Activated T-cell treated with anti-CD3 and anti-CD28 coated beads, Interleukin-2, amount 50 U/mL, for 24 hours (primary cell): Measurements from ENCODE around the gene ANKMY1.

Source experiments
- DNase-seq: peaks from one replicate; pipeline ENCODE4 v3.0.0-alpha.2; 2020
- H3K27ac Mint-ChIP-seq: 2 replicates; pipeline ENCODE4 v1.8.0; 2020; ENCODE audit warnings: mild to moderate bottlenecking, mixed read lengths
- H3K27me3 Mint-ChIP-seq: 2 replicates; pipeline ENCODE4 v1.8.0; 2020; ENCODE audit warnings: mixed read lengths
- H3K36me3 Mint-ChIP-seq: 2 replicates; pipeline ENCODE4 v1.8.0; 2020; ENCODE audit warnings: low read depth, mixed read lengths
- H3K4me1 Mint-ChIP-seq: 2 replicates; pipeline ENCODE4 v1.8.0; 2020; ENCODE audit warnings: low read depth, mixed read lengths
- H3K4me3 Mint-ChIP-seq: 2 replicates; pipeline ENCODE4 v1.8.0; 2020; ENCODE audit warnings: mild to moderate bottlenecking, moderate library complexity, mixed read lengths
- H3K9me3 Mint-ChIP-seq: 2 replicates; pipeline ENCODE4 v1.8.0; 2020; ENCODE audit warnings: mixed read lengths

Gene ANKMY1

DNA sequence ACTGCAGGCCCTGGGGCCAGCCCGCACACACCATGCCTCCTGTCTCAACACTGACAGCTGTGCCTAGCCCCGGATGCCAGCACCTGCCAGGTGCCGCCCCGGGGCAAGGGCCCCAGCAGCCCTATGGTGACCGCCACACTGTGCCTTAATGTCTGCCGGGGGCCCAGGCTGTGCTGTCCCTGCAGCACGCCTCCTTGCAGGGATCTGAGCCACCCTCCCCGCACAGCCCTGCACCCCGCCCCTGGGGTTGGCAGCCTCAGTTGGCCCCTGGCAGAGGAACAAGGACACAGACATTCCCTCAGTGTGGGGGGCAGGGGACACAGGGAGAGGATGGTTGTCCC, 20.3 kb upstream of the ANKMY1 start:
- H3K27ac Mint-ChIP-seq: peak overlapping the region; percentile 14
- H3K36me3 Mint-ChIP-seq: peaks cover 69% of the 10 kb centered on the region
- H3K4me3 Mint-ChIP-seq: no peak overlapping the region
- H3K9me3 Mint-ChIP-seq: no peaks in the 10 kb centered on the region
- H3K4me1 Mint-ChIP-seq: peaks cover 34% of the 10 kb centered on the region
- H3K27me3 Mint-ChIP-seq: no peaks in the 10 kb centered on the region
- no peak for DNase-seq

- Mint-ChIP-seq H3K4me1 (peaks cover 29% of the 10 kb centered on the region), H3K9me3 (no peaks in the 10 kb centered on the region), H3K36me3 (peaks cover 71% of the 10 kb centered on the region), H3K4me3 (no peak overlapping the region), H3K27ac (no peak overlapping the region), H3K27me3 (no peaks in the 10 kb centered on the region)
- DNase-seq: no peak
Measured at GRCh38 chr2:240577281-240578109, 19.7 kb upstream of the ANKMY1 start.

DNA sequence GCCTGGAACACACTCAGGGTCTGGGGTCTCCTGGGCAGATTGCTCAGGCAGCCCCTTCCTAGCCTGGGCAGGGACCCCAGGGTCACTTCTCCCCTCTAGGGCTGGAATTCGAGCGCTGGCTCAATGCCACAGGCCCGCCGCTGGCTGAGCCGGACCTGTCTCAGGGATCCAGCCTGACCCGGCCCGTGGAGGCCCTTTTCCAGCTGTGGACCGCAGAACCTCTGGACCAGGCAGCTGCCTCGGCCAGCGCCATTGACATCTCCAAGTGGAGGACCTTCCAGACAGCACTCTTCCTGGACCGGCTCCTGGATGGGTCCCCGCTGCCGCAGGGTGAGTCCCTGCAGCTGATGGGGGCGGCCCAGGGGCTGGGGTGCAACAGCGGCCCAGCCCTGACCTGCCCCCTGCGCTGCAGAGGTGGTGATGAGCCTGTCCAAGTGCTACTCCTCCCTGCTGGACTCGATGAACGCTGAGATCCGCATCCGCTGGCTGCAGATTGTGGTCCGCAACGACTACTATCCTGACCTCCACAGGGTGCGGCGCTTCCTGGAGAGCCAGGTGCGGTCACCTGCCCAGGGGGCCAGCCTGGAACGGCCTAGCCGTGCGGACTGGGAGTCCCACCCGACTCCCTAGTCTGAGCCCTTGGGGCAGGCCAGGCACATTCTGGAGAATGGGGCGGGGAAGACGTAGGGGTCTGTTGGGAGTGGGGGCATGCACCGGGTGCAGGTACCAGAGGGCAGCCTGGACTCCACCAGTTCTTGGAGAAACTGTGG, 18.8 kb upstream of the ANKMY1 start:
- Mint-ChIP-seq H3K27me3 (no peaks in the 10 kb centered on the region), H3K27ac (no peak overlapping the region), H3K9me3 (no peaks in the 10 kb centered on the region), H3K4me3 (no peak overlapping the region), H3K4me1 (peaks cover 26% of the 10 kb centered on the region), H3K36me3 (peaks cover 71% of the 10 kb centered on the region)
- DNase-seq: no peak

DNA sequence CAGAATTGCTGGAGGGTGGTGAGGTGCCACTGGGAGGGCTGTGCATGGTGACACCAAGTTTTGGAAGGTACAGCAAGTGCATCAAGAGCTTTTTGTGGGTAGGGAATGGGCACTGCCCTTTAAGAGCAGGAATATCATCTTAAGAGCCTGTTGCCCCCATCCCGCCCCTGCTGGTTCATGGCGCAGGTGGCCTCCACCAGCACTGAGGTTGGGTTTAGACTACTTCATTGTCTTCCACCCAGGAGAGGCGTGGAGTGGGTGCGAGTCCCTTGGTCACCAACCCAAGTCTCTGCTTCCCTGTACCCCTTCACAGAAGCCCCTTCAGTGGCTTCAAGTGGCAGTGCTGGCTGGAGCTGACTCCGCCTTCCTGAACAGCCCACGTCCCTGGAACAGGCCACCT, 18.2 kb upstream of the ANKMY1 start:
- H3K9me3 Mint-ChIP-seq: no peaks in the 10 kb centered on the region
- H3K4me3 Mint-ChIP-seq: no peak overlapping the region
- H3K27me3 Mint-ChIP-seq: no peaks in the 10 kb centered on the region
- H3K36me3 Mint-ChIP-seq: peaks cover 69% of the 10 kb centered on the region
- no peak for DNase-seq
- peak overlapping the region; percentile 59 for H3K27ac Mint-ChIP-seq
- H3K4me1 Mint-ChIP-seq: peaks cover 31% of the 10 kb centered on the region

GRCh38 chr2:240575101-240575965, 17.5 kb upstream of the ANKMY1 start:
- H3K27me3 Mint-ChIP-seq: no peaks in the 10 kb centered on the region
- no peak for DNase-seq
- peaks cover 68% of the 10 kb centered on the region for H3K36me3 Mint-ChIP-seq
- H3K9me3 Mint-ChIP-seq: no peaks in the 10 kb centered on the region
- H3K27ac Mint-ChIP-seq: peak overlapping the region; percentile 59
- peaks cover 33% of the 10 kb centered on the region for H3K4me1 Mint-ChIP-seq
- no peak overlapping the region for H3K4me3 Mint-ChIP-seq

GRCh38 chr2:240574386-240575100, 16.8 kb upstream of the ANKMY1 start:
- Mint-ChIP-seq H3K36me3 (peaks cover 61% of the 10 kb centered on the region), H3K27ac (no peak overlapping the region)

DNA sequence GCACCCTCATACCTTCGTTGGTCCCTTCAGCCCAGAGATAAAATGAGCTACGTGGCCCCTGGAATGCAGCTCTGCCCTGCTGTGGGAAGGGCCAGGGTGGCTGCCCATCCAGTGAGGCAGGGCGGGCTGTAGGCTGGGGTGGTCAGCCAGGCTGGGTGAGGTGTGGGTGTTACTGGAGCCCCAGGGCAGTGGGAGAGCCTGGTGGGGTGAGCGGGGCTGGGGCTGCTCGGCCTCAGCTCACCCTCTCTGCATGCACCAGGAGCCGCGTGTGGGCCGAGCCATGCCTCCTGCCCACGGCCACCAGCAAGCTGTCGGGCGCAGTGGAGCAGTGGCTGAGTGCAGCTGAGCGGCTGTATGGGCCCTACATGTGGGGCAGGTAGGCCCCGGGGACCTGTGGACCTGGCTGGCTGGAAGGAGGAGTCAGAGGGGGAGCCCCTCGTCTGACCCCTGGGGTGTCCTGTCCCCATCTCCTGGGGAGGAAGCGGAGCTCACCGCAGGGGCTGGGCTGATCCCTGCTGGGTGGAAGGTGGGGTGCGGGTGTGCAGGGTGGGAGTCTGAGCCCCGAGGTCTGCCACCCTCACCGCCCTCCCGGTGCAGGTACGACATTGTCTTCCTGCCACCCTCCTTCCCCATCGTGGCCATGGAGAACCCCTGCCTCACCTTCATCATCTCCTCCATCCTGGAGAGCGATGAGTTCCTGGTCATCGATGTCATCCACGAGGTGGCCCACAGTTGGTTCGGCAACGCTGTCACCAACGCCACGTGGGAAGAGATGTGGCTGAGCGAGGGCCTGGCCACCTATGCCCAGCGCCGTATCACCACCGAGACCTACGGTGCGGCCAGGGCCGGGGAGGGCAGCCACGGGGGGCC, 16.0 kb upstream of the ANKMY1 start:
- no peak for DNase-seq
- Mint-ChIP-seq H3K27ac (no peak overlapping the region), H3K4me1 (peaks cover 29% of the 10 kb centered on the region), H3K36me3 (peaks cover 61% of the 10 kb centered on the region), H3K27me3 (no peaks in the 10 kb centered on the region), H3K4me3 (no peak overlapping the region), H3K9me3 (no peaks in the 10 kb centered on the region)

More at GRCh38 chr2:240574386-240575100, 16.8 kb upstream of the ANKMY1 start:
- no peaks in the 10 kb centered on the region for H3K9me3 Mint-ChIP-seq
- H3K4me1 Mint-ChIP-seq: peaks cover 33% of the 10 kb centered on the region
- no peak for DNase-seq
- no peaks in the 10 kb centered on the region for H3K27me3 Mint-ChIP-seq
- no peak overlapping the region for H3K4me3 Mint-ChIP-seq

- H3K4me3 Mint-ChIP-seq: no peak overlapping the region
- DNase-seq: no peak
Measured at GRCh38 chr2:240573071-240573515, 15.3 kb upstream of the ANKMY1 start.

GRCh38 chr2:240572141-240573031, 14.6 kb upstream of the ANKMY1 start:
- no peak overlapping the region for H3K4me3 Mint-ChIP-seq
- H3K27me3 Mint-ChIP-seq: no peaks in the 10 kb centered on the region
- peaks cover 31% of the 10 kb centered on the region for H3K4me1 Mint-ChIP-seq
- peak overlapping the region; percentile 61 for H3K27ac Mint-ChIP-seq
- peaks cover 57% of the 10 kb centered on the region for H3K36me3 Mint-ChIP-seq
- H3K9me3 Mint-ChIP-seq: no peaks in the 10 kb centered on the region
- DNase-seq: peak; percentile 29

More at GRCh38 chr2:240573071-240573515, 15.3 kb upstream of the ANKMY1 start:
- peaks cover 27% of the 10 kb centered on the region for H3K4me1 Mint-ChIP-seq
- no peaks in the 10 kb centered on the region for H3K27me3 Mint-ChIP-seq
- H3K9me3 Mint-ChIP-seq: no peaks in the 10 kb centered on the region
- peaks cover 57% of the 10 kb centered on the region for H3K36me3 Mint-ChIP-seq
- no peak overlapping the region for H3K27ac Mint-ChIP-seq

- H3K36me3 Mint-ChIP-seq: peaks cover 52% of the 10 kb centered on the region
- peak; percentile 27 for DNase-seq
- no peak overlapping the region for H3K4me3 Mint-ChIP-seq
Measured at GRCh38 chr2:240571314-240571973, 13.7 kb upstream of the ANKMY1 start.

GRCh38 chr2:240570531-240571313, 12.9 kb upstream of the ANKMY1 start:
- Mint-ChIP-seq H3K4me3 (no peak overlapping the region), H3K9me3 (no peaks in the 10 kb centered on the region), H3K27ac (peak overlapping the region; percentile 77), H3K27me3 (no peaks in the 10 kb centered on the region), H3K36me3 (peaks cover 47% of the 10 kb centered on the region), H3K4me1 (peaks cover 43% of the 10 kb centered on the region)
- peak; percentile 34 for DNase-seq

More at GRCh38 chr2:240571314-240571973, 13.7 kb upstream of the ANKMY1 start:
- Mint-ChIP-seq H3K9me3 (no peaks in the 10 kb centered on the region), H3K4me1 (peaks cover 38% of the 10 kb centered on the region), H3K27me3 (no peaks in the 10 kb centered on the region), H3K27ac (peak overlapping the region; percentile 77)
